Measurements from ENCODE around the gene GH1.

GRCh38 chr17:63933598-63933997, 15.0 kb upstream of the GH1 start:
- TF ChIP-seq CTCF (IDR thresholded peaks at IDR 0.05) (no peak), POLR2A (IDR thresholded peaks at IDR 0.05) (no peak)

Measured in transverse colon (tissue), 3 donors.